B cell (primary cell): Measurements from ENCODE around the gene FBXO41. TPM values are rescaled to one million over a fixed set of nuclear protein-coding genes. Genes with fewer than 3 reads are reported as not detected.

Experiments used
- ATAC-seq: fragments of 200-7000 bp; cut with Tn5 transposase; one replicate; pipeline ENCODE4 v1.10.0; 2021; ENCODE audit warnings: low read depth, mild to moderate bottlenecking, moderate number of reproducible peaks, moderate library complexity
- CTCF ChIA-PET: fragments of 350-600 bp; sonication (Branson Sonifier 250); formaldehyde crosslinking; loops from one replicate; lab custom pipeline; 2021; ENCODE audit warnings: antibody characterized with exemption, inconsistent platforms; lab: Charles Lee
- POLR2A ChIA-PET: fragments of 350-600 bp; sonication (Branson Sonifier 250); formaldehyde crosslinking; loops from one replicate; lab custom pipeline; 2021; ENCODE audit warnings: antibody characterized with exemption; lab: Charles Lee
- DNase-seq: peaks from one replicate; pipeline ENCODE4 v3.0.0; 2013
- H2AFZ ChIP-seq: 2 replicates; pipeline ENCODE4 v1.6.1; 2012; ENCODE audit warnings: mild to moderate bottlenecking, low read depth, low read length; ENCODE audit not compliant: insufficient read depth, poor library complexity, severe bottlenecking
- H3K27ac ChIP-seq, 2 donors: 1 replicate in 1 of 2; 2 replicates in 1 of 2; pipeline ENCODE4 v1.5.1; 2012 to 2013; ENCODE audit warnings: low read length in 2 of 2, mild to moderate bottlenecking in 2 of 2, moderate library complexity in 1 of 2
- H3K27me3 ChIP-seq, 4 experiments: fragments of 200-600 bp in 1 of 4; sonication (generic) in 1 of 4; replicated peaks in 1 of 4; 1 replicate in 2 of 4; 2 replicates in 2 of 4; pipeline versions ENCODE4 v1.6.1 to v1.7.0; 2013 to 2016; ENCODE audit warnings: low read length in 3 of 4, mild to moderate bottlenecking in 2 of 4, mixed read lengths in 1 of 4, moderate library complexity in 1 of 4; ENCODE audit not compliant: insufficient read depth in 4 of 4, control insufficient read depth in 3 of 4; ENCODE audit errors: control extremely low read depth in 1 of 4
- H3K36me3 ChIP-seq, 2 experiments: replicated peaks in 1 of 2; 1 replicate in 1 of 2; 2 replicates in 1 of 2; pipeline versions ENCODE4 v1.6.1 to v1.7.1; 2013; ENCODE audit warnings: low read length in 1 of 2; ENCODE audit not compliant: insufficient read depth in 2 of 2, control insufficient read depth in 1 of 2; ENCODE audit errors: control extremely low read depth in 1 of 2, extremely low read depth in 1 of 2
- H3K4me1 ChIP-seq, 2 donors: fragments of 200-600 bp in 1 of 2; sonication (generic) in 1 of 2; 1 replicate in 1 of 2; 2 replicates in 1 of 2; pipeline versions ENCODE4 v1.5.1 to v1.6.1; 2013 to 2017; ENCODE audit warnings: low read length in 2 of 2; ENCODE audit not compliant: control insufficient read depth in 2 of 2, insufficient read depth in 2 of 2
- H3K4me2 ChIP-seq: replicated peaks from 2 replicates; pipeline ENCODE3; 2012; ENCODE audit warnings: mild to moderate bottlenecking, low read depth, low read length; ENCODE audit not compliant: poor library complexity, severe bottlenecking
- H3K4me3 ChIP-seq, 5 experiments: fragments of 200-600 bp in 1 of 5; sonication (generic) in 1 of 5; 1 replicate in 3 of 5; 2 replicates in 2 of 5; pipeline versions ENCODE4 v1.5.1 to v1.7.0; 2011 to 2016; ENCODE audit warnings: low read length in 4 of 5, mild to moderate bottlenecking in 4 of 5, low read depth in 2 of 5, control low read depth in 1 of 5, moderate library complexity in 1 of 5; ENCODE audit not compliant: insufficient read depth in 1 of 5; ENCODE audit errors: control extremely low read depth in 1 of 5, extremely low read depth in 1 of 5
- H3K79me2 ChIP-seq: fragments of 200-600 bp; sonication (generic); one replicate; pipeline ENCODE4 v1.6.0; 2016; ENCODE audit warnings: low read length; ENCODE audit not compliant: control insufficient read depth, insufficient read depth
- H3K9ac ChIP-seq: fragments of 200-600 bp; sonication (generic); 2 replicates; pipeline ENCODE4 v1.6.1; 2017; ENCODE audit warnings: mild to moderate bottlenecking, low read length, moderate library complexity
- H3K9me3 ChIP-seq, 3 donors: one replicate each; pipeline versions ENCODE4 v1.6.1 to v1.7.1; 2013; ENCODE audit warnings: low read length in 2 of 3; ENCODE audit not compliant: control insufficient read depth in 2 of 3, insufficient read depth in 1 of 3; ENCODE audit errors: control extremely low read depth in 1 of 3
- H4K20me1 ChIP-seq: 2 replicates; pipeline ENCODE4 v1.6.0; 2012; ENCODE audit warnings: mild to moderate bottlenecking, low read length; ENCODE audit not compliant: insufficient read depth, control insufficient read depth, poor library complexity, severe bottlenecking
- H3K27ac Mint-ChIP-seq: one replicate; pipeline ENCODE4 v1.8.0; 2021; ENCODE audit warnings: mixed read lengths
- H3K27me3 Mint-ChIP-seq: one replicate; pipeline ENCODE4 v1.8.0; 2021; ENCODE audit warnings: mixed read lengths
- H3K4me1 Mint-ChIP-seq: one replicate; pipeline ENCODE4 v1.8.0; 2021; ENCODE audit warnings: mixed read lengths
- H3K4me3 Mint-ChIP-seq: one replicate; pipeline ENCODE4 v1.8.0; 2021; ENCODE audit warnings: mixed read lengths
- H3K9me3 Mint-ChIP-seq: one replicate; pipeline ENCODE4 v1.8.0; 2022; ENCODE audit warnings: mixed read lengths; ENCODE audit not compliant: insufficient read depth
- CTCF ChIP-seq: fragments of 200-600 bp; IDR thresholded peaks from one replicate; pipeline ENCODE4 v1.8.0; 2022; ENCODE audit warnings: antibody characterized with exemption, mild to moderate bottlenecking
- EZH2 ChIP-seq: IDR thresholded peaks from 2 replicates; pipeline ENCODE4 v1.6.1; 2012; ENCODE audit warnings: borderline replicate concordance, low read depth, mild to moderate bottlenecking, moderate library complexity, low read length; ENCODE audit not compliant: insufficient read depth, poor library complexity, severe bottlenecking
- WGBS: methylation state at CpG from one replicate; pipeline ENCODE4 v1.1.5; 2013; ENCODE audit warnings: missing lambda C conversion rate; ENCODE audit not compliant: insufficient coverage; 5-methylcytosine and 5-hydroxymethylcytosine counted together
- intact Hi-C: fragments of 100-400 bp; cut with micrococcal nuclease; formaldehyde crosslinking; loops from one replicate; pipeline ENCODE4 v1.10.0; 2022
- polyA plus RNA-seq: library from polyadenylated mRNA; depleted of rRNA; stranded (reverse); fragments of >200 nt; gene quantifications from 2 replicates; pipeline ENCODE4 v1.2.3, GENCODE V29; 2012
- total RNA-seq, 2 donors: library from RNA; stranded (reverse); fragments of 120-200 nt in 1 of 2; gene quantifications; 1 replicate in 1 of 2; 2 replicates in 1 of 2; pipeline versions ENCODE4 v1.2.3 to v1.2.4, GENCODE V29; 2013 to 2022

The FBXO41 gene
- total and polyA plus RNA-seq, 2 donors (not counting 1 experiment from before 2014, with no cell fraction given), result 25.2 to 29.6 TPM

GRCh38 chr2:73254343-73255006, 29.8 kb downstream of the FBXO41 start:
- Histone ChIP-seq H3K36me3 (peaks cover 0 to 54% of the 10 kb centered on the region in 2 experiments), H3K4me3 (no peak overlapping the region), H3K4me1 (no peaks in the 10 kb centered on the region), H3K4me2 (no peak overlapping the region), H4K20me1 (peaks cover 10% of the 10 kb centered on the region), H3K9me3 (no peaks in the 10 kb centered on the region), H3K27me3 (no peaks in the 10 kb centered on the region), H2AFZ (no peak overlapping the region), H3K9ac (no peak overlapping the region), H3K27ac (no peak overlapping the region), H3K79me2 (no peaks in the 10 kb centered on the region)
- Mint-ChIP-seq H3K27me3 (no peaks in the 10 kb centered on the region), H3K9me3 (no peaks in the 10 kb centered on the region), H3K4me3 (no peak overlapping the region), H3K27ac (no peak overlapping the region), H3K4me1 (no peaks in the 10 kb centered on the region)
- DNase-seq, result no peak
- TF ChIP-seq EZH2 (no peak), CTCF (no peak)
- ChIA-PET POLR2A (no interaction called here), CTCF (interaction anchor here (1.0 kb wide), 1 partner anchor 37 kb away, joined by 5 read pairs; no protein-coding TSS in a partner anchor)
- intact Hi-C loops, result no loop called here
- ATAC-seq, result no peak
- WGBS, result 100% methylated on average over 5 of the region's 7 CpGs

GRCh38 chr2:73253901-73254300, 30.4 kb downstream of the FBXO41 start:
- CTCF ChIA-PET, result interaction anchor here (1.0 kb wide), 1 partner anchor 37 kb away, joined by 5 read pairs; no protein-coding TSS in a partner anchor
- no peak for DNase-seq

More at GRCh38 chr2:73253901-73254300, 30.4 kb downstream of the FBXO41 start:
- H3K27ac ChIP-seq, result no peak overlapping the region
- Mint-ChIP-seq H3K4me3 (no peak overlapping the region), H3K27me3 (no peaks in the 10 kb centered on the region), H3K4me1 (no peaks in the 10 kb centered on the region), H3K9me3 (no peaks in the 10 kb centered on the region), H3K27ac (no peak overlapping the region)
- H3K36me3 ChIP-seq, result peaks cover 0 to 56% of the 10 kb centered on the region in 2 experiments
- no peak overlapping the region for H3K4me2 ChIP-seq
- no peak for ATAC-seq
- POLR2A ChIA-PET, result no interaction called here
- peaks cover 16% of the 10 kb centered on the region for H4K20me1 ChIP-seq
- no peak overlapping the region for H2AFZ ChIP-seq
- H3K79me2 ChIP-seq, result no peaks in the 10 kb centered on the region
- H3K9ac ChIP-seq, result no peak overlapping the region
- H3K9me3 ChIP-seq, result no peaks in the 10 kb centered on the region
- intact Hi-C loops, result no loop called here
- no peak for TF ChIP-seq CTCF
- no peaks in the 10 kb centered on the region for H3K27me3 ChIP-seq
- 94% methylated on average over 3 of the region's 3 CpGs for WGBS
- H3K4me1 ChIP-seq, result no peaks in the 10 kb centered on the region
- no peak overlapping the region for H3K4me3 ChIP-seq
